ENCODE results near the gene CCDC107.
A peak's percentile ranks its signal among the peaks of the same experiment; 100 is the strongest.

CCDC107 gene

DNA sequence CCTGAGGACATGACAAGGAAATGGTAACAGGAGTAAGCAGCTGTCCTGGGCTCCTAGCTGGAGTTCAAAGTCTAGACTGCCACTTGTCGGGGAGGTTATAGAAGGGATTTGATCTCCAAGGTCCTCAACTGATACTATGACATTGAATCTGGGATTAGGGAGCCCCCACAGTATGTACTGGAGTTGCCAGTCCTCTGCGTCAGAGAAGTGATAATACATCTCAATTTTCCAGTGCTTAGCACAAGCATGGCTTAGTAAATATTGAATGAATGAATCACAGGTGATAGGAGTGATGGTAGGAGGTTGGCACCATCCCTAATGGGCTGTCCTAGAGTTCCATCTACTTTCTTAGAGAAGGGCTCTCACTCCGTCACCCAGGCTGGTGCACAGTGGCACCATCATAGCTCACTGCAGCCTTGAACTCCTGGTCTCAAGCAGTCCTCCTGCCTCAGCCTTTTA, 37.9 kb downstream of the CCDC107 start:
- TF ChIP-seq, protein P1, sequence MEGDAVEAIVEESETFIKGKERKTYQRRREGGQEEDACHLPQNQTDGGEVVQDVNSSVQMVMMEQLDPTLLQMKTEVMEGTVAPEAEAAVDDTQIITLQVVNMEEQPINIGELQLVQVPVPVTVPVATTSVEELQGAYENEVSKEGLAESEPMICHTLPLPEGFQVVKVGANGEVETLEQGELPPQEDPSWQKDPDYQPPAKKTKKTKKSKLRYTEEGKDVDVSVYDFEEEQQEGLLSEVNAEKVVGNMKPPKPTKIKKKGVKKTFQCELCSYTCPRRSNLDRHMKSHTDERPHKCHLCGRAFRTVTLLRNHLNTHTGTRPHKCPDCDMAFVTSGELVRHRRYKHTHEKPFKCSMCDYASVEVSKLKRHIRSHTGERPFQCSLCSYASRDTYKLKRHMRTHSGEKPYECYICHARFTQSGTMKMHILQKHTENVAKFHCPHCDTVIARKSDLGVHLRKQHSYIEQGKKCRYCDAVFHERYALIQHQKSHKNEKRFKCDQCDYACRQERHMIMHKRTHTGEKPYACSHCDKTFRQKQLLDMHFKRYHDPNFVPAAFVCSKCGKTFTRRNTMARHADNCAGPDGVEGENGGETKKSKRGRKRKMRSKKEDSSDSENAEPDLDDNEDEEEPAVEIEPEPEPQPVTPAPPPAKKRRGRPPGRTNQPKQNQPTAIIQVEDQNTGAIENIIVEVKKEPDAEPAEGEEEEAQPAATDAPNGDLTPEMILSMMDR (IDR thresholded peaks at IDR 0.05), result no peak

DNA sequence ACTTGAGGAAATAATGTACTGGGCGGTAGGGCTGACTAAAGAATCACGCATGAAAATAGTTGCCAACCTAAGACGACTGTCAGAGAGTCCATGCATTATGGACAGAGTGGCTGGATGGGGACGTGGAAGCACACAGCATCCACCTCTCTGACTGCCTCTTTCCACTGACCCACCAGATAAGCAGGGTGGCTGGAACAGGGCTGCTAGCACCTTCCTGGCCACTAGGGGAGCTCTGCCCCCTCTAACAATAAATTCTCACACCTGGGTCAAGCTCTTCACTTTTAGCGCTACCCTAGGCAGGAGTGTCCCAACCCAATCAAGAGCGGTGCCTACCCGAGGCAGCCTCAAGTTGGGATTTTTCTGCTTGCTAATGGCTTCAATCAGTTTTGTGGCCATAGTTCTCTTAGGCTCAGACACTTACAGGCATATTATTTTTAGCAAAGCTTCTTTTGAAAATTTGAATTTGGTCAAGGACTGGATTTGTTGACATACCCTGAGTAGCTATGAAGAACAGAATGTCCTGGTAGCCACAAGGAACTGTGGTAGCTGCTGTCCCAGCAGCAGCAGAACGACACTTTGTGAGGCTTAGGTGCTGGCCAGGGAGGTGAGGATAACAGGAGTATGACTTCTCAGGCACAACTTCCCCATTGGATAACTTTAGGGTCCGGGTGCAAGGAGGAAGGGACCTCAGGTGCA, 38.6 kb downstream of the CCDC107 start:
- TF ChIP-seq, protein P1 (IDR thresholded peaks at IDR 0.05), result peak; percentile 95

DNA sequence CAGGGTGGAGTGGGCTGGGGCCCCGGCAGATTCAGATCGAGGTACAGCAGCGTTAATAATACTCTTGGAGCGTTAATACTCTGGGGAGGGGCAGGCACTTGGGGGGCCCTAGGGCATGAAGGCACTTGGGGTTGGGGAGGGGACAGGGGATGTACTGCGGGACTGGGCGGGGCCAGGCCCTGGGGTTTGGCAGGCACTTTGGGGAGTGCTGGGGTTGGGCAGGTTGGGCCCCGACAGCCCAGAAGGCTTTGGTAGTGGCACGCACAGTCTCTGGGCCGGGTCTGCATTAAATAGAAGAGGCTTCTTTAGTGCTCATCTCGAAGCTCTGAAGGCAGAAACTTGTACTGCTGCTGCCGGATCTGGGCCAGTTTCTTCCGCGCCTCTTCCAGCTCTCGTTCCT, 39.4 kb downstream of the CCDC107 start:
- TF ChIP-seq, protein P1 (IDR thresholded peaks at IDR 0.05), result no peak

DNA sequence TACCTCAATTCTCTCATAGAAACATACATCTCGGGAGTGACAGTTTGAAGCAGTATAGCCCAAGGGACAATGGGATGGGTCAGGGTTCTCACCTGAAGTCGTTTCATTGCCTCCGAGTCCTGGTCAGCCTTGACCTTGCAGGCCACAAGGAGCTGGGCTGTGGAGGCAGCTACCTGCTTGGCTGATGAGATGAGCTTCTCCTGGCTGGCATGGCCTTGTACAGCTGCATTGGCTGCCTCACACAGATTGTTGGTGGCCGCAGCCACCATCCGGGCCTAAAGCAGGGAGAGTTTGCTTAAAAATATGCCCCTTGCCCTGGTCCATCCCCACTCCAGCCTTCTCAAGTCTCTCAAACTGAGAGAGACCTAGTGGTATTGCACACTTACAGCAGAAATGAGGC, 40.1 kb downstream of the CCDC107 start:
- TF ChIP-seq, protein P1 (IDR thresholded peaks at IDR 0.05), result no peak

DNA sequence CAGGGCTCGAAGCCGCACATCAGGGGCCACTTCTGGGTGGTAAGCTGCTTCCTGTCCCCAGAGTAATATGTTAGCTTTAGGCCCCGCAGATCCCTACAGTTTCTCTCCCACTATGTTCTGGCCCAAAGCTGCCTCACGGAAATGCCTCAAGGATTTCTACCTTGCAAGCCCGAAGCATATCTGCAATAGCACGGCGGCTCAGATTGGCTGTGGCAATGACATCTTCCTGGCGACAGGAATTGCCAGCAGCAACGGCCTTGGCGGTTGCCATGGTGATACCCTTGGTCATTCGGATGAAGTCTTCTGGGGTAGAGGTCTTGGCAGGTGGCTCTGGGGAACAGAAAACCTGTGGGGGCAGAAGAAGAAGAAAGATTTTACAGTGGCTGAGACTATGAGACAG, 41.9 kb downstream of the CCDC107 start:
- TF ChIP-seq, protein P1 (IDR thresholded peaks at IDR 0.05), result no peak

DNA sequence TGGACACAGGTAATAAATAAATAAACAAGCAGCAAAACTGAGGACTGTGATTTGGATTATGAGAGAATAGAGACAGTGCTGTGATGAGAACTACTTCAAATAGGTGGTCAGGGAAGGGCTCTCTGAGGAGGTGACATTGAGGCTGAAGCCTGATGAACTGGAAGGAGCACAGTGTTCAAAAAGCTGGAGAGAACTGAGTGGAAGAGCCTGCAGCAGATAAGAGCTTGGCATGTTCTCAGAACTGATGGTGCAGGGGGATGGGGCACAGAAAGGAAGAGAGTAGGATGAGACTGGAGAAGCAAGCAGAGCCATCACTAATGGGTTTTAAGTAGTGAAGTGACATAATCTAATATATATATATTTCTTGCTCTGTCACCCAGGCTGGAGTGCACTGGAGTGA, 42.9 kb downstream of the CCDC107 start:
- TF ChIP-seq, protein P1 (IDR thresholded peaks at IDR 0.05), result no peak

DNA sequence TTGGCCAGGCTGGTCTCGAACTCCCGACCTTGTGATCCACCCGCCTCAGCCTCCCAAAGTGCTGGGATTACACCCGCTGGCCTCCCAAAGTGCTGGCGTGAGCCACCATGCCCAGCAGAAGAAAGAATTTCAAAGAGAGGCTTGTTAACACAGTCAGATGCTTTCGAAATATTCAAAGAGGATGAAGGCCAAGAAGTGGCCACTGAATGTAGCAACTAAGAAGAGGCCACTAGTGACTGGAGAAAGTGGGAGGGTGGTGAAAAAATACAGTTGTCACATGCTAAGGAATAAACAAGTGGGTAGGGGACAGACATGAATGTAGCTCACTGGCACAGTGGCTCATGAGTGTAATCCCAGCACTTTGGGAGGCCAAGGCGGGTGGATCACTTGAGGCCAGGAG, 44.6 kb downstream of the CCDC107 start:
- TF ChIP-seq, protein P1 (IDR thresholded peaks at IDR 0.05), result no peak

All from LNCAP (cell line).